Activated naive CD4-positive, alpha-beta T cell (primary cell): ENCODE data around the gene ZDHHC9.

Source experiments
- DNase-seq, 4 experiments: peaks; one replicate each; lab custom pipeline; 2025; lab: John Stamatoyannopoulos, UW

The ZDHHC9 gene

GRCh38 chrX:129762448-129762847 is 81.2 kb downstream of the ZDHHC9 start:
- DNase-seq = no peak

DNA sequence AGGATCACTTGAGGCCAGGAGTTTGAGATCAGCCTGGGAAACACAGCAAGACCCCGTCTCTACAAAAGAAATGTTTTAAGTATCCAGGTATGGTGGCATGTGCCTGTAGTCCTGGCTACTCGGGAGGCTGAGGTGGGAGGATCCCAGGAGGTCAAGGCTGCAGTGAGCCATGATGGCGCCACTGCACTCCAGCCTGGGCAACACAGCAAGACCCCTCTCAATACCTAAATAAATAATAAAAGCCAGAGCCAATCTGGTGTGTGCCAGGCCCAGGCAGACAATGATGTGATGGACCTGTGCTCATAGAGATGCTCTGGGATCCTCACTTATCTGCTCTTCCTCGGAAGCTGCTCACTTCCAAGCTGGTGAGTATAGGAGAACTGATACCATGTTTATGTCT is 82.1 kb downstream of the ZDHHC9 start:
- DNase-seq = no peak

GRCh38 chrX:129760981-129761380 is 82.7 kb downstream of the ZDHHC9 start:
- DNase-seq = no peak

GRCh38 chrX:129760155-129760554 is 83.5 kb downstream of the ZDHHC9 start:
- no peak for DNase-seq

GRCh38 chrX:129759576-129760061 is 84.1 kb downstream of the ZDHHC9 start:
- DNase-seq = peak in 2 of 4 experiments; percentile 1 to 20

DNA sequence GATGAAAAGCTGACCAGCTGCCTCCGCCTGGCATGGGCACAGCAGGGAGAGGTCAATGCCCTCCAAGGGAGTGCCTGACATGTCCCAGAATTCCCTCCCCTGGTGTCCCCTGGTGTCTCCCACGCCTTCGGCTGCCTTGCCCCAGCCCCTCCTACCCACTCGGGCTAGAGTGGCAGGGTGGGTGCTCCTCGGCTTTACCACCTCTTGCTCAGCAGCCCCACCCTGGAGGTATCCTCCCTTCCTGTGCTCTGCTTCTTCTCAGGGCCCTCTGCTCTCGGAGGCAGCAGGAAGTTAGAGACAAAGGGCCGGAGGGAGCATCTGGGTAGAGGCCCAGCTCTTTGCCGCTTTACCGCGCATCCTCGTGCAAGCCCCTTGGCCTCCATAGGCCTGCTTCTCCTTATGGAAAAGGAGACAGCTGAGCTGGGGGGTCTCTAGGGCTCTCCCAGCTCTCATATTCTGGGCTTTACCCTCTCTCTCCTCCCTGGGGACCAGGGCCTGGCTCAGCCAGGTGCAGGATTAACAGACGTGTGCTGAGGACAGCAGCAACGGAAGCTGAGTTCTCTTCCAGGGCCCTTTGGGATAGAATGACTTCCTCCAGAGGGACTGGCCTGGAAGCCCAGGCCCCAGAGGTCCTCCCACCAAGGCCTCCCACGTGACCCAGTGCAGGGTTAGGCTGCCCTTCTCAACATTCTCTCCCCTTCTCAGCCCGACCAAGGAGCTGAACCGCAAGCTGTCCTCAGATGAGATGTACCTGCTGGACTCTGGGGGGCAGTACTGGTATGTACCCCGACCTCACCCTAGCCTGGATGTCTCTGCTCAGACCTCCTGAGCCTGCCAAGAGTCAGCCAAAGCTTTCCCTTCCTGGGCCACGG is 87.7 kb downstream of the ZDHHC9 start:
- DNase-seq = no peak

GRCh38 chrX:129754056-129755024 is 89.3 kb downstream of the ZDHHC9 start:
- no peak for DNase-seq
